ENCODE measurements around the gene ERGIC1. TPM values are rescaled to one million over a fixed set of nuclear protein-coding genes. Genes with fewer than 3 reads are reported as not detected.
A peak's percentile ranks its signal among the peaks of the same experiment; 100 is the strongest.
"Not testable (repeated sequence)": the region's sequence is repeated elsewhere in the genome, so short reads cannot be mapped to it uniquely, and the experiment has no call there.

Gene ERGIC1
- polyA plus RNA-seq, 3 donors, result 66.5 to 123 (median 119) TPM

GRCh38 chr5:172798422-172799215, 35.4 kb upstream of the ERGIC1 start:
- peak overlapping the region; percentile 81 for H3K27ac ChIP-seq (ENCODE audit: low read depth, low read length)
- 67 to 82% (median 72%) methylated on average over 14 of the region's 14 CpGs for WGBS, 3 donors

- 79 to 91% (median 88%) methylated on average over 6 of the region's 6 CpGs for WGBS, 3 donors
- peak overlapping the region; percentile 81 for H3K27ac ChIP-seq (ENCODE audit: low read depth, low read length)
Measured at GRCh38 chr5:172799416-172799815, 34.6 kb upstream of the ERGIC1 start.

GRCh38 chr5:172800088-172800551, 33.9 kb upstream of the ERGIC1 start:
- H3K27ac ChIP-seq (ENCODE audit: low read depth, low read length), result peak overlapping the region; percentile 81
- WGBS, 3 donors, result 66 to 84% (median 70%) methylated on average over 16 of the region's 16 CpGs

GRCh38 chr5:172801179-172801671, 32.8 kb upstream of the ERGIC1 start:
- WGBS, 3 donors, result 60 to 80% (median 60%) methylated on average over 4 of the region's 4 CpGs
- no peak overlapping the region for H3K27ac ChIP-seq (ENCODE audit: low read depth, low read length)

- 84 to 98% (median 91%) methylated on average over 2 of the region's 2 CpGs for WGBS, 3 donors
- H3K27ac ChIP-seq (ENCODE audit: low read depth, low read length), result no peak overlapping the region
Measured at GRCh38 chr5:172802112-172802511, 31.9 kb upstream of the ERGIC1 start.

GRCh38 chr5:172802567-172803176, 31.4 kb upstream of the ERGIC1 start:
- WGBS, 3 donors, result 88 to 90% (median 88%) methylated on average over 4 of the region's 4 CpGs

GRCh38 chr5:172805018-172805683, 28.9 kb upstream of the ERGIC1 start:
- H3K27ac ChIP-seq (ENCODE audit: low read depth, low read length), result no peak overlapping the region
- WGBS, 3 donors, result 63 to 78% (median 73%) methylated on average over 3 of the region's 3 CpGs

More at GRCh38 chr5:172802567-172803176, 31.4 kb upstream of the ERGIC1 start:
- H3K27ac ChIP-seq (ENCODE audit: low read depth, low read length), result no peak overlapping the region

- 87 to 89% (median 87%) methylated on average over 9 of the region's 9 CpGs for WGBS, 3 donors
- no peak overlapping the region for H3K27ac ChIP-seq (ENCODE audit: low read depth, low read length)
Measured at GRCh38 chr5:172805736-172806255, 28.3 kb upstream of the ERGIC1 start.

- peak overlapping the region; percentile 38 for H3K27ac ChIP-seq (ENCODE audit: low read depth, low read length)
- WGBS, 3 donors, result 48 to 52% (median 49%) methylated on average over 23 to 24 of the region's 24 CpGs
Measured at GRCh38 chr5:172806897-172807672, 27.0 kb upstream of the ERGIC1 start.

- WGBS, 3 donors, result 83 to 93% (median 88%) methylated on average over 11 of the region's 11 CpGs
- no peak overlapping the region for H3K27ac ChIP-seq (ENCODE audit: low read depth, low read length)
Measured at GRCh38 chr5:172807766-172808311, 26.2 kb upstream of the ERGIC1 start.

- 95 to 97% (median 96%) methylated on average over 2 of the region's 2 CpGs for whole genome bisulfite sequencing, 3 donors
- H3K27ac ChIP-seq (ENCODE audit: low read depth, low read length), result no peak overlapping the region
Measured at GRCh38 chr5:172809774-172810173, 24.3 kb upstream of the ERGIC1 start.

GRCh38 chr5:172810996-172811395, 23.1 kb upstream of the ERGIC1 start:
- H3K27ac ChIP-seq (ENCODE audit: low read depth, low read length), result not testable (repeated sequence)
- 93 to 98% (median 95%) methylated on average over 4 of the region's 4 CpGs for WGBS, 3 donors

- 73 to 85% (median 81%) methylated on average over 7 of the region's 7 CpGs for WGBS, 3 donors
- no peak overlapping the region for H3K27ac ChIP-seq (ENCODE audit: low read depth, low read length)
Measured at GRCh38 chr5:172815631-172816030, 18.4 kb upstream of the ERGIC1 start.

GRCh38 chr5:172816925-172817562, 17.0 kb upstream of the ERGIC1 start:
- no peak overlapping the region for H3K27ac ChIP-seq (ENCODE audit: low read depth, low read length)
- WGBS, 3 donors, result 54 to 58% (median 58%) methylated on average over 5 of the region's 5 CpGs

- WGBS, 3 donors, result 62 to 79% (median 74%) methylated on average over 6 to 7 of the region's 7 CpGs
Measured at GRCh38 chr5:172817664-172818063, 16.4 kb upstream of the ERGIC1 start.

GRCh38 chr5:172818081-172818480, 16.0 kb upstream of the ERGIC1 start:
- no peak overlapping the region for H3K27ac ChIP-seq (ENCODE audit: low read depth, low read length)
- 92 to 97% (median 95%) methylated on average over 3 of the region's 3 CpGs for WGBS, 3 donors

More at GRCh38 chr5:172817664-172818063, 16.4 kb upstream of the ERGIC1 start:
- H3K27ac ChIP-seq (ENCODE audit: low read depth, low read length), result no peak overlapping the region

GRCh38 chr5:172819569-172819968, 14.5 kb upstream of the ERGIC1 start:
- 83 to 92% (median 86%) methylated on average over 3 of the region's 3 CpGs for WGBS, 3 donors
- no peak overlapping the region for H3K27ac ChIP-seq (ENCODE audit: low read depth, low read length)

All from adipose tissue (tissue), 3 donors.